ENCODE measurements around the gene CTNNA1.

Gene CTNNA1

DNA sequence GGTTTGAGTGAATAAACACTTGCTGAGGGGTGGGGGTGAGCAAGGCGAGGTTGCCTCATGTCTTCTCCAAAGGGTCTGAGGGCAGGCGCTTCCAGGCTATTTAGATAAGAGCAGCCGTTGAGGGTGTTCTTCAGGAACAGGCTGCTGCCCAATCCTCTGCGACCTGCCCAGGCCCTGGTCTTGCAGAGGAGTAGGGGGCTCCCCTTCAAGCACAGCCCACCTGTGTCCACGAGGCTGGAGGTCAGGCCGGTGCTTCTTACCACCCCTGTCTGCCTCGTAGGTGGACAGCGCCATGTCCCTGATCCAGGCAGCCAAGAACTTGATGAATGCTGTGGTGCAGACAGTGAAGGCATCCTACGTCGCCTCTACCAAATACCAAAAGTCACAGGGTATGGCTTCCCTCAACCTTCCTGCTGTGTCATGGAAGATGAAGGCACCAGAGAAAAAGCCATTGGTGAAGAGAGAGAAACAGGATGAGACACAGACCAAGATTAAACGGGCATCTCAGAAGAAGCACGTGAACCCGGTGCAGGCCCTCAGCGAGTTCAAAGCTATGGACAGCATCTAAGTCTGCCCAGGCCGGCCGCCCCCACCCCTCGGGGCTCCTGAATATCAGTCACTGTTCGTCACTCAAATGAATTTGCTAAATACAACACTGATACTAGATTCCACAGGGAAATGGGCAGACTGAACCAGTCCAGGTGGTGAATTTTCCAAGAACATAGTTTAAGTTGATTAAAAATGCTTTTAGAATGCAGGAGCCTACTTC lies 180.5 kb downstream of the CTNNA1 start:
- H3K4me3 ChIP-seq (ENCODE audit: low read depth, low read length) = no peak overlapping the region
- TF ChIP-seq, protein P1, sequence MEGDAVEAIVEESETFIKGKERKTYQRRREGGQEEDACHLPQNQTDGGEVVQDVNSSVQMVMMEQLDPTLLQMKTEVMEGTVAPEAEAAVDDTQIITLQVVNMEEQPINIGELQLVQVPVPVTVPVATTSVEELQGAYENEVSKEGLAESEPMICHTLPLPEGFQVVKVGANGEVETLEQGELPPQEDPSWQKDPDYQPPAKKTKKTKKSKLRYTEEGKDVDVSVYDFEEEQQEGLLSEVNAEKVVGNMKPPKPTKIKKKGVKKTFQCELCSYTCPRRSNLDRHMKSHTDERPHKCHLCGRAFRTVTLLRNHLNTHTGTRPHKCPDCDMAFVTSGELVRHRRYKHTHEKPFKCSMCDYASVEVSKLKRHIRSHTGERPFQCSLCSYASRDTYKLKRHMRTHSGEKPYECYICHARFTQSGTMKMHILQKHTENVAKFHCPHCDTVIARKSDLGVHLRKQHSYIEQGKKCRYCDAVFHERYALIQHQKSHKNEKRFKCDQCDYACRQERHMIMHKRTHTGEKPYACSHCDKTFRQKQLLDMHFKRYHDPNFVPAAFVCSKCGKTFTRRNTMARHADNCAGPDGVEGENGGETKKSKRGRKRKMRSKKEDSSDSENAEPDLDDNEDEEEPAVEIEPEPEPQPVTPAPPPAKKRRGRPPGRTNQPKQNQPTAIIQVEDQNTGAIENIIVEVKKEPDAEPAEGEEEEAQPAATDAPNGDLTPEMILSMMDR (IDR thresholded peaks at IDR 0.05; ENCODE audit: low read depth, low read length) = no peak

DNA sequence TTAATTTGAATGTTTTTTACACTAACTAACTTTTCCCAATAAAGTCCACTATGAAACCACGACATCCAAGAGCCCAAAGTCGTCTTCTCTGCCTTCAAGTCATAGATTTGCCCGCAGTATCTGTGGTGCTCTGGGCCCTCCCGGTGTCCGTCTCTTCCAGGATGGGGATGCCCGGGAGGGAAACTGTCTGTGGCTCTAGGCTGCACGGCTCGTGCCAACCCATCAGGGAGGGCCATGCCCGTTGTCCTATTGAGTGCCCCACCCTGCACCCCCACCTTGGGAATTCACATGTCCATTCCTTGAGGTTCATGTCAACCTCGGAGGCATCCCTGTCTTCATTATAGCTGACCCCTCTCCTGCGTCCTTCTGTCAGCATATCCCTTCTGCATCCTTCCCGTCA lies 181.7 kb downstream of the CTNNA1 start:
- TF ChIP-seq, protein P1 (IDR thresholded peaks at IDR 0.05; ENCODE audit: low read depth, low read length) = no peak

GRCh38 chr5:138935466-138935865 lies 182.2 kb downstream of the CTNNA1 start:
- TF ChIP-seq, protein P1 (IDR thresholded peaks at IDR 0.05; ENCODE audit: low read depth, low read length) = no peak
- H3K4me3 ChIP-seq (ENCODE audit: low read depth, low read length) = no peak overlapping the region

More for the DNA sequence above, 181.7 kb downstream of the CTNNA1 start:
- H3K4me3 ChIP-seq (ENCODE audit: low read depth, low read length) = no peak overlapping the region

GRCh38 chr5:138936225-138936967 lies 183.2 kb downstream of the CTNNA1 start:
- TF ChIP-seq, protein P1 (IDR thresholded peaks at IDR 0.05; ENCODE audit: low read depth, low read length) = no peak
- H3K4me3 ChIP-seq (ENCODE audit: low read depth, low read length) = no peak overlapping the region

DNA sequence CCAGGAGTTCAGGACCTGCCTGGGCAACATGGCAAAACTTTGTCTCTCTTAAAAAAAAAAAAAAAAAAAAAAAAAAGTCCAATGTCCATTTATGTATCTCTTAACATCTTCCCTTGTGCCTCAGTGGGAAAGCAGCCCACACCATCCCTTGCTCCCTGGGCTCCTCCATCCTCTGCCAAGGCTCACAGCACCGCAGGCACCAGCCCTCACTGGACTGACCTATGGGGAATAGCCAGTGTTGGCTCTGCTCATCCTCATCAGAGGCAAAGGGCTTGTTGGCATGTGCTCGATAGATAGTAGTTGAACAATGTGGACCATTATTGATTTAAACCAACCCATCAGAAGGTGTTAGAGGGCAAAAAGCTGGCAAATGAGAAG lies 183.7 kb downstream of the CTNNA1 start:
- TF ChIP-seq, protein P1 (IDR thresholded peaks at IDR 0.05; ENCODE audit: low read depth, low read length) = no peak
- no peak overlapping the region for H3K4me3 ChIP-seq (ENCODE audit: low read depth, low read length)

- TF ChIP-seq, protein P1 (IDR thresholded peaks at IDR 0.05; ENCODE audit: low read depth, low read length) = no peak
- H3K4me3 ChIP-seq (ENCODE audit: low read depth, low read length) = no peak overlapping the region
Observed at GRCh38 chr5:138937392-138938387, 184.5 kb downstream of the CTNNA1 start.

All from WI38 (cell line).